B cell (primary cell): ENCODE results near the gene BMAL1. TPM values are rescaled to one million over a fixed set of nuclear protein-coding genes. Genes with fewer than 3 reads are reported as not detected.

Source experiments
- ATAC-seq: fragments of 200-7000 bp; cut with Tn5 transposase; one replicate; pipeline ENCODE4 v1.10.0; 2021; ENCODE audit warnings: low read depth, mild to moderate bottlenecking, moderate number of reproducible peaks, moderate library complexity
- CTCF ChIA-PET: fragments of 350-600 bp; sonication (Branson Sonifier 250); formaldehyde crosslinking; loops from one replicate; lab custom pipeline; 2021; ENCODE audit warnings: antibody characterized with exemption, inconsistent platforms; lab: Charles Lee
- POLR2A ChIA-PET: fragments of 350-600 bp; sonication (Branson Sonifier 250); formaldehyde crosslinking; loops from one replicate; lab custom pipeline; 2021; ENCODE audit warnings: antibody characterized with exemption; lab: Charles Lee
- DNase-seq: peaks from one replicate; pipeline ENCODE4 v3.0.0; 2013
- H2AFZ ChIP-seq: 2 replicates; pipeline ENCODE4 v1.6.1; 2012; ENCODE audit warnings: mild to moderate bottlenecking, low read depth, low read length; ENCODE audit not compliant: insufficient read depth, poor library complexity, severe bottlenecking
- H3K27ac ChIP-seq, 2 donors: 1 replicate in 1 of 2; 2 replicates in 1 of 2; pipeline ENCODE4 v1.5.1; 2012 to 2013; ENCODE audit warnings: low read length in 2 of 2, mild to moderate bottlenecking in 2 of 2, moderate library complexity in 1 of 2
- H3K27me3 ChIP-seq, 4 experiments: fragments of 200-600 bp in 1 of 4; sonication (generic) in 1 of 4; replicated peaks in 1 of 4; 1 replicate in 2 of 4; 2 replicates in 2 of 4; pipeline versions ENCODE4 v1.6.1 to v1.7.0; 2013 to 2016; ENCODE audit warnings: low read length in 3 of 4, mild to moderate bottlenecking in 2 of 4, mixed read lengths in 1 of 4, moderate library complexity in 1 of 4; ENCODE audit not compliant: insufficient read depth in 4 of 4, control insufficient read depth in 3 of 4; ENCODE audit errors: control extremely low read depth in 1 of 4
- H3K36me3 ChIP-seq, 2 experiments: replicated peaks in 1 of 2; 1 replicate in 1 of 2; 2 replicates in 1 of 2; pipeline versions ENCODE4 v1.6.1 to v1.7.1; 2013; ENCODE audit warnings: low read length in 1 of 2; ENCODE audit not compliant: insufficient read depth in 2 of 2, control insufficient read depth in 1 of 2; ENCODE audit errors: control extremely low read depth in 1 of 2, extremely low read depth in 1 of 2
- H3K4me1 ChIP-seq, 2 donors: fragments of 200-600 bp in 1 of 2; sonication (generic) in 1 of 2; 1 replicate in 1 of 2; 2 replicates in 1 of 2; pipeline versions ENCODE4 v1.5.1 to v1.6.1; 2013 to 2017; ENCODE audit warnings: low read length in 2 of 2; ENCODE audit not compliant: control insufficient read depth in 2 of 2, insufficient read depth in 2 of 2
- H3K4me2 ChIP-seq: replicated peaks from 2 replicates; pipeline ENCODE3; 2012; ENCODE audit warnings: mild to moderate bottlenecking, low read depth, low read length; ENCODE audit not compliant: poor library complexity, severe bottlenecking
- H3K4me3 ChIP-seq, 5 experiments: fragments of 200-600 bp in 1 of 5; sonication (generic) in 1 of 5; 1 replicate in 3 of 5; 2 replicates in 2 of 5; pipeline versions ENCODE4 v1.5.1 to v1.7.0; 2011 to 2016; ENCODE audit warnings: low read length in 4 of 5, mild to moderate bottlenecking in 4 of 5, low read depth in 2 of 5, control low read depth in 1 of 5, moderate library complexity in 1 of 5; ENCODE audit not compliant: insufficient read depth in 1 of 5; ENCODE audit errors: control extremely low read depth in 1 of 5, extremely low read depth in 1 of 5
- H3K79me2 ChIP-seq: fragments of 200-600 bp; sonication (generic); one replicate; pipeline ENCODE4 v1.6.0; 2016; ENCODE audit warnings: low read length; ENCODE audit not compliant: control insufficient read depth, insufficient read depth
- H3K9ac ChIP-seq: fragments of 200-600 bp; sonication (generic); 2 replicates; pipeline ENCODE4 v1.6.1; 2017; ENCODE audit warnings: mild to moderate bottlenecking, low read length, moderate library complexity
- H3K9me3 ChIP-seq, 3 donors: one replicate each; pipeline versions ENCODE4 v1.6.1 to v1.7.1; 2013; ENCODE audit warnings: low read length in 2 of 3; ENCODE audit not compliant: control insufficient read depth in 2 of 3, insufficient read depth in 1 of 3; ENCODE audit errors: control extremely low read depth in 1 of 3
- H4K20me1 ChIP-seq: 2 replicates; pipeline ENCODE4 v1.6.0; 2012; ENCODE audit warnings: mild to moderate bottlenecking, low read length; ENCODE audit not compliant: insufficient read depth, control insufficient read depth, poor library complexity, severe bottlenecking
- H3K27ac Mint-ChIP-seq: one replicate; pipeline ENCODE4 v1.8.0; 2021; ENCODE audit warnings: mixed read lengths
- H3K27me3 Mint-ChIP-seq: one replicate; pipeline ENCODE4 v1.8.0; 2021; ENCODE audit warnings: mixed read lengths
- H3K4me1 Mint-ChIP-seq: one replicate; pipeline ENCODE4 v1.8.0; 2021; ENCODE audit warnings: mixed read lengths
- H3K4me3 Mint-ChIP-seq: one replicate; pipeline ENCODE4 v1.8.0; 2021; ENCODE audit warnings: mixed read lengths
- H3K9me3 Mint-ChIP-seq: one replicate; pipeline ENCODE4 v1.8.0; 2022; ENCODE audit warnings: mixed read lengths; ENCODE audit not compliant: insufficient read depth
- CTCF ChIP-seq: fragments of 200-600 bp; IDR thresholded peaks from one replicate; pipeline ENCODE4 v1.8.0; 2022; ENCODE audit warnings: antibody characterized with exemption, mild to moderate bottlenecking
- EZH2 ChIP-seq: IDR thresholded peaks from 2 replicates; pipeline ENCODE4 v1.6.1; 2012; ENCODE audit warnings: borderline replicate concordance, low read depth, mild to moderate bottlenecking, moderate library complexity, low read length; ENCODE audit not compliant: insufficient read depth, poor library complexity, severe bottlenecking
- WGBS: methylation state at CpG from one replicate; pipeline ENCODE4 v1.1.5; 2013; ENCODE audit warnings: missing lambda C conversion rate; ENCODE audit not compliant: insufficient coverage; 5-methylcytosine and 5-hydroxymethylcytosine counted together
- intact Hi-C: fragments of 100-400 bp; cut with micrococcal nuclease; formaldehyde crosslinking; loops from one replicate; pipeline ENCODE4 v1.10.0; 2022
- polyA plus RNA-seq: library from polyadenylated mRNA; depleted of rRNA; stranded (reverse); fragments of >200 nt; gene quantifications from 2 replicates; pipeline ENCODE4 v1.2.3, GENCODE V29; 2012
- total RNA-seq, 2 donors: library from RNA; stranded (reverse); fragments of 120-200 nt in 1 of 2; gene quantifications; 1 replicate in 1 of 2; 2 replicates in 1 of 2; pipeline versions ENCODE4 v1.2.3 to v1.2.4, GENCODE V29; 2013 to 2022

BMAL1 gene
- total and polyA plus RNA-seq, 2 donors (not counting 1 experiment from before 2014, with no cell fraction given), result 8.6 to 39.1 TPM

GRCh38 chr11:13294771-13295579, 17.4 kb downstream of the BMAL1 start:
- no peaks in the 10 kb centered on the region for H3K27me3 ChIP-seq
- CTCF ChIA-PET, result no interaction called here
- no peak overlapping the region for H3K4me3 ChIP-seq
- no peak overlapping the region for H3K27ac ChIP-seq
- 88% methylated on average over 6 of the region's 9 CpGs for WGBS
- DNase-seq (no peak), ATAC-seq (no peak)
- no peak for TF ChIP-seq EZH2
- Mint-ChIP-seq H3K27ac (no peak overlapping the region), H3K4me3 (no peak overlapping the region), H3K4me1 (peaks cover 60% of the 10 kb centered on the region), H3K27me3 (no peaks in the 10 kb centered on the region), H3K9me3 (no peaks in the 10 kb centered on the region)
- no peaks in the 10 kb centered on the region for H3K9me3 ChIP-seq
- intact Hi-C loops, result no loop called here
- peaks cover 71% of the 10 kb centered on the region for H4K20me1 ChIP-seq
- H3K36me3 ChIP-seq, result no peaks in the 10 kb centered on the region
- H2AFZ ChIP-seq, result no peak overlapping the region
- H3K4me2 ChIP-seq, result no peak overlapping the region
- POLR2A ChIA-PET, result no interaction called here
- H3K4me1 ChIP-seq, result peaks cover 0 to 6% of the 10 kb centered on the region in 2 donors
- no peak overlapping the region for H3K9ac ChIP-seq
- peaks cover 91% of the 10 kb centered on the region for H3K79me2 ChIP-seq

GRCh38 chr11:13297308-13297916, 19.8 kb downstream of the BMAL1 start:
- TF ChIP-seq EZH2 (no peak), CTCF (no peak)
- POLR2A ChIA-PET, result no interaction called here
- peaks cover 86% of the 10 kb centered on the region for H3K79me2 ChIP-seq
- no peaks in the 10 kb centered on the region for H3K9me3 Mint-ChIP-seq
- H3K4me1 ChIP-seq, result peaks cover 0 to 6% of the 10 kb centered on the region in 2 donors
- WGBS, result 100% methylated on average over 5 of the region's 5 CpGs
- no peak overlapping the region for H3K4me3 Mint-ChIP-seq
- DNase-seq (no peak), ATAC-seq (no peak)
- H3K4me3 ChIP-seq, result no peak overlapping the region
- no peaks in the 10 kb centered on the region for H3K9me3 ChIP-seq
- intact Hi-C loops, result no loop called here
- H3K27me3 ChIP-seq, result no peaks in the 10 kb centered on the region
- no peaks in the 10 kb centered on the region for H3K36me3 ChIP-seq
- H4K20me1 ChIP-seq, result peaks cover 63% of the 10 kb centered on the region
- H2AFZ ChIP-seq, result no peak overlapping the region
- CTCF ChIA-PET, result interaction anchor here (1.1 kb wide), 1 partner anchor 59 kb away, joined by 3 read pairs; no protein-coding TSS in a partner anchor
- no peaks in the 10 kb centered on the region for H3K27me3 Mint-ChIP-seq
- H3K27ac ChIP-seq, result no peak overlapping the region
- peaks cover 66% of the 10 kb centered on the region for H3K4me1 Mint-ChIP-seq
- no peak overlapping the region for H3K4me2 ChIP-seq
- no peak overlapping the region for H3K9ac ChIP-seq
- no peak overlapping the region for H3K27ac Mint-ChIP-seq
